ENCODE results near the gene SLC7A1. TPM values are rescaled to one million over a fixed set of nuclear protein-coding genes. Genes with fewer than 3 reads are reported as not detected.

SLC7A1 gene
- total RNA-seq, 1 donor from 2014 or later = 91.5 TPM

DNA sequence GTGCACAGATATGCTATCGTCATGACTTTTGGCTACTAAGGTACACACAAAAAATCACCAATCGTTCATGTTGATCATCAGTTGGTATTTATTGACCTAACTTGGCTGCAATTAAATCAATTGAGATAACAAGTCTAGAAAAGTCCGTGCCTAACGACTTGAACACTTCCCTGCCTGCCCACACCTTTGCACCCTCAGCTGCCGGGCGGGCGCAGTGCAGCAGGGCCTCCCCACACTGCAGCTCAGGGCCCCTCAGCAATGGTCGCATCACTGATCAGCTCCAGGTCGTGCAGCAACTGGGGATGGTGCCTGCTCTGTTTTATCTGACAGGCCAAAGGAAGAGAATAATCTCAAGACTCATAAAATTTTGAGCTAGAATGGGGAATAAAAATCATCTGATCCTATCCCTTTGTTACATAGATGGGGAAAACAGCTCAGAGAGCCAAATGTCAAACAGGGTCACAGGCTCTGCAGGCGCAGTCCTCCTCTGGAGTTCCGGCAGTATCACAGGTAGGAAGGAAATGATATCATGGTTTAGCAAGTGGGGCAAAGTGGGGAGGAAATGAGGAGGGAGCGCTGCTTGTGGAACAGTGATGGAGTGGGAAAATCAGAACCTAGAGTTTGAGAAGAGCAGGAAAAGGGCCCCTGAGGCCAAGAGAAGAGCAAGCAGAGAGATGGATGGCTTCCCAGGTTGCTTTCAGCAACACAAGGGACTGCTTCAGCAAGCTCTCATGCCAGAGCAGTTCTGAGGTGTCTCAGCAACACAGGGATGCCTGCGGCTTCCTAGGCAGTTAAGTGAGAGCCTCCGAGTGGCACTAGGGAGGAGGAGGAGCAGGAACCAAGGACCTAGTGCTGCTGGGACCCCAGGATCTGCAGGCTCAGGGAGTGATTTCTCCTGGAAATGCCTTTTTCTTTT is 57.5 kb downstream of the SLC7A1 start:
- TF ChIP-seq, protein P1, sequence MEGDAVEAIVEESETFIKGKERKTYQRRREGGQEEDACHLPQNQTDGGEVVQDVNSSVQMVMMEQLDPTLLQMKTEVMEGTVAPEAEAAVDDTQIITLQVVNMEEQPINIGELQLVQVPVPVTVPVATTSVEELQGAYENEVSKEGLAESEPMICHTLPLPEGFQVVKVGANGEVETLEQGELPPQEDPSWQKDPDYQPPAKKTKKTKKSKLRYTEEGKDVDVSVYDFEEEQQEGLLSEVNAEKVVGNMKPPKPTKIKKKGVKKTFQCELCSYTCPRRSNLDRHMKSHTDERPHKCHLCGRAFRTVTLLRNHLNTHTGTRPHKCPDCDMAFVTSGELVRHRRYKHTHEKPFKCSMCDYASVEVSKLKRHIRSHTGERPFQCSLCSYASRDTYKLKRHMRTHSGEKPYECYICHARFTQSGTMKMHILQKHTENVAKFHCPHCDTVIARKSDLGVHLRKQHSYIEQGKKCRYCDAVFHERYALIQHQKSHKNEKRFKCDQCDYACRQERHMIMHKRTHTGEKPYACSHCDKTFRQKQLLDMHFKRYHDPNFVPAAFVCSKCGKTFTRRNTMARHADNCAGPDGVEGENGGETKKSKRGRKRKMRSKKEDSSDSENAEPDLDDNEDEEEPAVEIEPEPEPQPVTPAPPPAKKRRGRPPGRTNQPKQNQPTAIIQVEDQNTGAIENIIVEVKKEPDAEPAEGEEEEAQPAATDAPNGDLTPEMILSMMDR (IDR thresholded peaks at IDR 0.05; ENCODE audit: insufficient read depth, low read length, poor library complexity, severe bottlenecking) = no peak
- Histone ChIP-seq H3K4me3 (ENCODE audit: low read depth, low read length) (no peak overlapping the region), H3K36me3 (ENCODE audit: control insufficient read depth, insufficient read depth, low read length) (peaks cover 1% of the 10 kb centered on the region), H3K27me3 (ENCODE audit: control insufficient read depth, insufficient read depth, low read length) (no peaks in the 10 kb centered on the region)
- DNase-seq (ENCODE audit: low read depth) = no peak

DNA sequence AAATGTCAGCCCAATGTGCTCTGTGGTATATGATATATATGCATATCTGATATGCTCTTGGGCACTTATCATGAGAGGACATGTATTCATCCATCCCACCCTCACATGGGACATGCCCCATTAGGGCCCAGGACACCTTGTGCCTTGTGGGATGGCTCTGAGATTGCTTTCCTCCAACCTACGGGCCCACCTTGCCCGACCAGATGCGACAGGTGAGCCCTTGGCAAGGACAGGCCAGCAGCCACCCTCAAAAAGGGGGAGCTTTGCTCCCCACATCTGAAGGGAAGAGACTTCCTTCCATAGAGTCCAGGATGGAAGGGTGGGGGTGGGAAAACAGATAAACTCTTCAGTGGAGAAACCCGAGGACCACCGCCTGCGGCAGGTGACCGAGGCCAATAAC is 58.6 kb downstream of the SLC7A1 start:
- TF ChIP-seq, protein P1 (IDR thresholded peaks at IDR 0.05; ENCODE audit: insufficient read depth, low read length, poor library complexity, severe bottlenecking) = no peak
- Histone ChIP-seq H3K4me3 (ENCODE audit: low read depth, low read length) (no peak overlapping the region), H3K36me3 (ENCODE audit: control insufficient read depth, insufficient read depth, low read length) (peaks cover 1% of the 10 kb centered on the region), H3K27me3 (ENCODE audit: control insufficient read depth, insufficient read depth, low read length) (no peaks in the 10 kb centered on the region)
- DNase-seq (ENCODE audit: low read depth) = no peak

DNA sequence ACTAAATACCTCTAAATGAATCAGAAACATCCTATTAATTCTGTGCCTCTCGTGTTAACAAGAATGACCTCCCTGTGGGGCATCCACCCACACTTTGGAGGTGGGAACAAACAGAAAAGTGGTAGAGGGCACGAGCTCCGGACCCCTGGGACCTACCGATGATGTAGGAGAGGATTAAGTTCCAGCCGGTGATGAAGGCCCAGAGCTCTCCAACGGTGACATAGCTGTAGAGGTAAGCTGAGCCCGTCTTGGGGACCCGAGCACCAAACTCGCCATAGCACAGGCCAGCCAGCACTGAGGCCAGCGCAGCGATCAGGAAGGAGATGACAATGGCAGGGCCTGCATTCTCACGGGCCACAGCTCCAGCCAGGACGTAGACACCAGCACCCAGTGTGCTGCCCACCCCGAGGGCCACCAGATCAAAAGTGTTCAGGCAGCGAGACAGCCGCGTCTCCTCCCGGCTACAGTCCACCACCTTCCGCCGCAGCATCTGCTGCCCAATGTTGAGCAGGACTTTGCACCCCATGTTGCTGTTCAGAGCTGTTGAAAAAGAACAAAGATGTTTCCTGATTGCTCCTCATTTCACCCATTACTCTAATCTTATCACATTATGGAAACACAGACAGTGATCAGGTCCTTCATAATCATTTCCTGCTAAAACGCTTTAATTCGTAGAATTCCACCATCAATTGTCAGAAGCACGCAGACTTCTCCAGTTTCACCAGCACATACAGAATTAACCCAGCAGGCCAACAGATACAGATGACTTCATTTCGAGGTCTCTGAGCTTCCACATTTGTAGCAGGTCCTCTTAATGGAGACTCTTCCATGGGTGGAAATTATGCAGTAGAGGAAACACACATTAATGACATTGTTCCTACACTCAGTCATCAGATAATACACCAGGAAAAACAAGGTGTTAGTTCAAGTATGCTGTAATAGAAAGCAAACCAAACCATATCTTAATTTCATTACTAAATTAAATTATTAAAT is 59.5 kb downstream of the SLC7A1 start:
- Histone ChIP-seq H3K4me3 (ENCODE audit: low read depth, low read length) (no peak overlapping the region), H3K27me3 (ENCODE audit: control insufficient read depth, insufficient read depth, low read length) (no peaks in the 10 kb centered on the region), H3K36me3 (ENCODE audit: control insufficient read depth, insufficient read depth, low read length) (peaks cover 1% of the 10 kb centered on the region)
- TF ChIP-seq, protein P1 (IDR thresholded peaks at IDR 0.05; ENCODE audit: insufficient read depth, low read length, poor library complexity, severe bottlenecking) = no peak
- no peak for DNase-seq (ENCODE audit: low read depth)

DNA sequence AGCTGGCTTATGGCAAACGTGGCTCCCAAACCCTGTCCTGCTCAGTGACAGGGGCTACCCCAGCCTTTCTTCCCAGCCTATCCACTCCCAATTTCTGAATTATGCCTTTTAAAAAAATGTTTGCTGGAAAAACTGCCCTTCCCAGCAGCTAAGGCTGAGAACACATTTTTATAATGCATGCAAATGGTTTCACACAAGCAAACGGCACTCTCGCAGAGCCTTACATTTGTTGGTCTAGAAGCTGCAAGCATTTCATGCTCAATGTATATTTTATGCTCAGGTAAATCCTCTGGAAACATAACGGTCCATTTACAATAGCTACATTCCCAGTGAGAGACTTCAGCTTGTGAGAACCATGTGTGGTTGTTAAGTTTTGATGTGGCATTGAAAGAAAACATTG is 61.4 kb downstream of the SLC7A1 start:
- H3K4me3 ChIP-seq (ENCODE audit: low read depth, low read length) = no peak overlapping the region
- TF ChIP-seq, protein P1 (IDR thresholded peaks at IDR 0.05; ENCODE audit: insufficient read depth, low read length, poor library complexity, severe bottlenecking) = no peak
- DNase-seq (ENCODE audit: low read depth) = no peak
- no peaks in the 10 kb centered on the region for H3K27me3 ChIP-seq (ENCODE audit: control insufficient read depth, insufficient read depth, low read length)
- peaks cover 4% of the 10 kb centered on the region for H3K36me3 ChIP-seq (ENCODE audit: control insufficient read depth, insufficient read depth, low read length)

DNA sequence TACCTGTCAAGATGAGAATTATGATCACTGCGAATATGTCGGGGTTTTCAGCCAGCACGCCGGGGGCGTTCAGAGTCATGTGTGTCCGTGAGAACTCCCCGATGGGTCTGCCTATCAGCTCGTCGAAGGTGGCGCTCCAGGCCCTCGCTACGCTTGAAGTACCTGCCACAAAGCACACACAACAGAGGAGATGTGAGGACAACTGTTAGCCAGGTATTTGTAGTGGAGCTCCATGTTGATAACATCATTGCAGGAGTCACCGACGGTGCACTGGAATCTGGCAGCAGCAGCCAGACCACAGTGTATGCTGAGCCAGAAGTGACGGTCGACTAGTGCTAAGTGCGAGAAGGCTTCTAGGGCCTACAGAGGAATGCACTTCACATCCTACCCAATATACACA is 62.7 kb downstream of the SLC7A1 start:
- no peak overlapping the region for H3K4me3 ChIP-seq (ENCODE audit: low read depth, low read length)
- H3K27me3 ChIP-seq (ENCODE audit: control insufficient read depth, insufficient read depth, low read length) = no peaks in the 10 kb centered on the region
- DNase-seq (ENCODE audit: low read depth) = no peak
- H3K36me3 ChIP-seq (ENCODE audit: control insufficient read depth, insufficient read depth, low read length) = peaks cover 5% of the 10 kb centered on the region
- TF ChIP-seq, protein P1 (IDR thresholded peaks at IDR 0.05; ENCODE audit: insufficient read depth, low read length, poor library complexity, severe bottlenecking) = no peak
